SU-DHL-6 (cell line): ENCODE measurements around the gene AGAP5.
A peak's percentile ranks its signal among the peaks of the same experiment; 100 is the strongest.
"Not testable (repeated sequence)": the region's sequence is repeated elsewhere in the genome, so short reads cannot be mapped to it uniquely, and the experiment has no call there.

ENCODE experiments used
- H2AFZ ChIP-seq: fragments of 200-600 bp; sonication (generic); 2 replicates; pipeline ENCODE4 v1.6.1; 2014; ENCODE audit warnings: low read depth, mild to moderate bottlenecking, moderate library complexity, mixed read lengths, antibody characterized with exemption, low read length; ENCODE audit not compliant: severe bottlenecking
- H3F3A ChIP-seq: fragments of 200-600 bp; shearing (Covaris generic); 2 replicates; pipeline ENCODE4 v1.6.0; 2016; ENCODE audit warnings: antibody characterized with exemption, mild to moderate bottlenecking; ENCODE audit not compliant: insufficient read depth
- H3K27ac ChIP-seq: fragments of 200-600 bp; sonication (generic); 2 replicates; pipeline ENCODE4 v1.5.1; 2016; ENCODE audit warnings: low read depth, mild to moderate bottlenecking, low read length, moderate library complexity, mixed read lengths
- H3K27me3 ChIP-seq: fragments of 200-600 bp; sonication (generic), shearing (Covaris generic); 2 replicates; pipeline ENCODE4 v1.6.0; 2014; ENCODE audit warnings: mild to moderate bottlenecking, low read length
- H3K36me3 ChIP-seq: fragments of 200-600 bp; sonication (generic); 2 replicates; pipeline ENCODE4 v1.6.1; 2014; ENCODE audit warnings: mild to moderate bottlenecking, low read length, mixed read lengths
- H3K4me2 ChIP-seq: fragments of 300-600, 200-600 bp; shearing (Covaris generic), sonication (generic); 2 replicates; pipeline ENCODE4 v1.6.0; 2014; ENCODE audit warnings: low read length, low read depth, mild to moderate bottlenecking; ENCODE audit not compliant: poor library complexity, severe bottlenecking
- H3K4me3 ChIP-seq: fragments of 200-600 bp; sonication (generic); 2 replicates; pipeline ENCODE4 v1.5.1; 2014; ENCODE audit warnings: antibody characterized with exemption, low read length, mild to moderate bottlenecking, mixed read lengths; ENCODE audit not compliant: insufficient read depth, poor library complexity, severe bottlenecking
- H3K79me2 ChIP-seq: fragments of 200-600 bp; sonication (generic); 2 replicates; pipeline ENCODE4 v1.6.1; 2014; ENCODE audit warnings: mild to moderate bottlenecking, low read length, moderate library complexity; ENCODE audit not compliant: insufficient read depth
- H3K9ac ChIP-seq: fragments of 200-600 bp; sonication (generic); 2 replicates; pipeline ENCODE4 v1.7.0; 2014; ENCODE audit warnings: mild to moderate bottlenecking, low read length
- H3K9me2 ChIP-seq: fragments of 200-600 bp; sonication (generic); replicated peaks from 2 replicates; pipeline ENCODE4 v1.6.1; 2014; ENCODE audit warnings: low read length; ENCODE audit not compliant: insufficient read depth
- H3K9me3 ChIP-seq: fragments of 200-600 bp; sonication (generic); 2 replicates; pipeline ENCODE4 v1.6.1; 2014; ENCODE audit warnings: low read length, mixed read lengths; ENCODE audit not compliant: insufficient read depth
- H4K20me1 ChIP-seq: fragments of 200-600 bp; sonication (generic); 2 replicates; pipeline ENCODE4 v1.6.1; 2014; ENCODE audit warnings: low read depth, mild to moderate bottlenecking, antibody characterized with exemption, low read length, moderate library complexity, mixed read lengths
- EZH2phosphoT487 ChIP-seq: fragments of 200-600 bp; sonication (generic), shearing (Covaris generic); conservative IDR thresholded peaks from 2 replicates; pipeline ENCODE4 v1.6.1; 2018; ENCODE audit warnings: mild to moderate bottlenecking, antibody characterized with exemption, low read length, moderate library complexity, mixed read lengths
- TF ChIP-seq, protein P1 (sequence below): fragments of 200-600 bp; sonication (generic); IDR thresholded peaks from one replicate; pipeline ENCODE4 v1.5.1; 2017; ENCODE audit warnings: antibody characterized with exemption, mild to moderate bottlenecking, low read length, moderate library complexity; ENCODE audit not compliant: insufficient read depth, poor library complexity, severe bottlenecking

Gene AGAP5

DNA sequence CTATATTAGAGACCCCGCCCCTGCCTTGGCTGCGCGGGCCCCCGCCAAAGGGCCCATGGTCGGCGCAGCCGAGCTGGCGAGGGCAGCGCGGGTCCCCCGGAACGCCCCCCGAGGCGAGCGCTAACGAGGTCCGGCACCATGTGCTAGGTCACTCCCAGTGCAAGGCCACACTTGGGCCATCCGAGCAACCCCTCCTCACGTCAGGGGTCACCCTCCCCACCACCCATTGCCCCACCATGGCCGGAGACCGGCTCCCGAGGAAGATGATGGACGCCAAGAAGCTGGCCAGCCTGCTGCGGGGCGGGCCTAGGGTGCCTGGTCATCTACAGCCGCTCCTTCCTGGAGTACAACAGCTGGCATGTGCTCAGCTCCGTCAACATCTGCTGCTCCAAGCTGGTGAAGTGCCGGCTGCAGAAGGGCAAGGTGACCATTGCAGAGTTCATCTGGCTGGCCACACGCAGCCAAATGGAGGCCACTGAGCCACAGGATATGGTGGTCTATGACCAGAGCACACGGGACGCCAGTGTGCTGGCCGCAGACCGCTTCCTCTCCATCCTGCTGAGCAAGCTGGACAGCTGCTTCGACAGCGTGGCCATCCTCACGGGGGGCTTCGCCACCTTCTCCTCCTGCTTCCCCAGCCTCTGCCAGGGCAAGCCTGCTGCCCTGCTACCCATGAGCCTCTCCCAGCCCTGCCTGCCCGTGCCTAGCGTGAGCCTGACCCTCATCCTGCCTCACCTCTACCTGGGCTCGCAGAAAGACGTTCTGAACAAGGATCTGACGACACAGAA is 33.9 kb upstream of the AGAP5 start:
- H3K9ac ChIP-seq: peak overlapping the region; percentile 87
- H3K36me3 ChIP-seq: no peaks in the 10 kb centered on the region
- no peaks in the 10 kb centered on the region for H3K9me3 ChIP-seq
- peaks cover 24% of the 10 kb centered on the region for H3K79me2 ChIP-seq
- peak overlapping the region; percentile 94 for H3K4me3 ChIP-seq
- H4K20me1 ChIP-seq: no peaks in the 10 kb centered on the region
- H3K27ac ChIP-seq: no peak overlapping the region
- no peak for TF ChIP-seq EZH2phosphoT487
- TF ChIP-seq, protein P1, sequence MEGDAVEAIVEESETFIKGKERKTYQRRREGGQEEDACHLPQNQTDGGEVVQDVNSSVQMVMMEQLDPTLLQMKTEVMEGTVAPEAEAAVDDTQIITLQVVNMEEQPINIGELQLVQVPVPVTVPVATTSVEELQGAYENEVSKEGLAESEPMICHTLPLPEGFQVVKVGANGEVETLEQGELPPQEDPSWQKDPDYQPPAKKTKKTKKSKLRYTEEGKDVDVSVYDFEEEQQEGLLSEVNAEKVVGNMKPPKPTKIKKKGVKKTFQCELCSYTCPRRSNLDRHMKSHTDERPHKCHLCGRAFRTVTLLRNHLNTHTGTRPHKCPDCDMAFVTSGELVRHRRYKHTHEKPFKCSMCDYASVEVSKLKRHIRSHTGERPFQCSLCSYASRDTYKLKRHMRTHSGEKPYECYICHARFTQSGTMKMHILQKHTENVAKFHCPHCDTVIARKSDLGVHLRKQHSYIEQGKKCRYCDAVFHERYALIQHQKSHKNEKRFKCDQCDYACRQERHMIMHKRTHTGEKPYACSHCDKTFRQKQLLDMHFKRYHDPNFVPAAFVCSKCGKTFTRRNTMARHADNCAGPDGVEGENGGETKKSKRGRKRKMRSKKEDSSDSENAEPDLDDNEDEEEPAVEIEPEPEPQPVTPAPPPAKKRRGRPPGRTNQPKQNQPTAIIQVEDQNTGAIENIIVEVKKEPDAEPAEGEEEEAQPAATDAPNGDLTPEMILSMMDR: no peak
- H3K4me2 ChIP-seq: peak overlapping the region; percentile 68
- no peaks in the 10 kb centered on the region for H3K9me2 ChIP-seq
- H2AFZ ChIP-seq: no peak overlapping the region
- no peaks in the 10 kb centered on the region for H3K27me3 ChIP-seq
- H3F3A ChIP-seq: peaks cover 4% of the 10 kb centered on the region; the same call in 1 of the 2 replicates

DNA sequence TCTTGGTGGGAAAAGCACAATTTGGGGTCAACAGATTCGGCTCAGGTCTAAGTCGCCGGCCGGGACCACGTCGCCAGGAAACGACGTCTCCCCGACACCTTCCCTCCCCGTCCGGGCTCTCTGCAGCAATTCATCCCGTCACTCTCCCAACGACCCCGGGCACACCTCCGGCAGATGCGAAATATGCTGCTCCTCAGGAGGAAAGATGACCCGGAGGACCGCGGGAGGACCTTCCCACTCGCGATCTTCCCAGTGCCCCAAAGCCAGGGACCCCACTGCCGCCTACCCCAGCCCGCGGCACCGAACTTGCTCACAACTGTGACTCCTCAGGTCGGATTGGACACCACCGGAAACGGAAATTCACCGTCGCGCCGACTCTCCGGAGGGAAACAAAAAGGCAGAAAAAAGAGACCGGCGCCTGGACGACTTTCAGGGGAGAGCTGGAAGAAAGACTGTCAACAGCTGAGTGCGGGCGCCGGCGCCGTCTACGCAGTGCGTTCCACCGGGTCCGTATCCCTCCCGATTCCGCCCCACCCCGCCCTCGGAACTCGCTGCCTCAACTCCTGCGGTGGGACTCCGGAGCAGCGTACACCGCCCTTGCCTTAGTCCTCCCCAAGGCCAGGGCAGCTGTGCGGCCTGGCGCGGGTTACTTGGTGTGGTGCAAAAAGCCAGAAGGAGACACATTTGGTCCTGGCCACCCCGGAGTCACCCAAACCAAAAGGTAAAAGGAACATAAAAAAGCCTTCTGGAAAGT is 32.4 kb upstream of the AGAP5 start:
- Histone ChIP-seq H3F3A (no peaks in the 10 kb centered on the region), H3K4me2 (peak overlapping the region; percentile 68), H3K27ac (peak overlapping the region; percentile 24), H3K9me3 (no peaks in the 10 kb centered on the region), H3K4me3 (peak overlapping the region; percentile 94), H2AFZ (peak overlapping the region; percentile 69), H3K79me2 (peaks cover 24% of the 10 kb centered on the region), H3K36me3 (0 out of 2 replicates have a peak, but pooled peaks cover 4% of the 10 kb centered on the region), H3K9me2 (no peaks in the 10 kb centered on the region), H3K27me3 (no peaks in the 10 kb centered on the region), H3K9ac (peak overlapping the region; percentile 87), H4K20me1 (no peaks in the 10 kb centered on the region)
- no peak for TF ChIP-seq EZH2phosphoT487
- TF ChIP-seq, protein P1: no peak

DNA sequence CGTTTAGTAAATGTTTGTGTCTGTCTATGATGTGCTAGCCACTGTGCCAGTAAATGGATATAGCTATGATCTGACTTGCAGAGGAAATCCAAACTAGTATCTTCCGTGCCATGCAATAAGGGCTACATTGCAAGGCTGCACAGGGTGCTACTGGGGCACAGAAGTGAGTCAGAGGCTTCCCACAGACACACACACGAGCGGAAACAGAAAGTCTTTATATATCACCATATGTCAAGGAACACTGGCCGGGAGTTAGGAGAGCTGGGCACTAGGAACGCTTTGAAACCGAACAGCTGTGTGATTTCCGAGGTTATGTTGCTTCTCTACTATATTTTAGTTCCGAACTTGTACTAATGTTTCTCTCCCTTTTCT is 31.9 kb upstream of the AGAP5 start:
- peak overlapping the region; percentile 94 for H3K4me3 ChIP-seq
- H3F3A ChIP-seq, H3K9me2 ChIP-seq, H3K27me3 ChIP-seq, H3K9me3 ChIP-seq, H3K27ac ChIP-seq, H3K36me3 ChIP-seq, H4K20me1 ChIP-seq: not testable (repeated sequence)
- H2AFZ ChIP-seq: peak overlapping the region; percentile 69
- peak overlapping the region; percentile 68 for H3K4me2 ChIP-seq
- H3K79me2 ChIP-seq: peaks cover 24% of the 10 kb centered on the region
- H3K9ac ChIP-seq: peak overlapping the region; percentile 87

DNA sequence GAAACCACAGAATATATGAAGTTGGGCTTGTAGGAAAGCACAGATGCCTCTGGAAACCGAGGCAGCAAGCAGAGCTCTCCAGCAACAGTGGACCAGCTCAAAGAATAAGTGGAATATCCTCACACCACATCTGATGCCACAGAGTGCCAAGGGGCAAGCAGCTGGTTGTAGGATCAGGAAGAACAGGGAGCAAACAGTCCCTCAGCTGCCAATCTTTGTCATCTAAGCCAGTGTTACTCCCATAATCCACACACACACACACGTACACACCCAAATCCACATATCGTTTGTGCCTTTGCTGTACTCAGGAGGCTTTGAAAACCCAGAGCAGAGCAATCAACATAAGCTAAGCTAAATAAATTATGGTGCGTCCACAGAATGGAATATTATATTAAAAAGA is 25.6 kb upstream of the AGAP5 start:
- Histone ChIP-seq H4K20me1 (no peaks in the 10 kb centered on the region), H3K36me3 (peaks cover 6% of the 10 kb centered on the region; the same call in 1 of the 2 replicates)
- TF ChIP-seq EZH2phosphoT487: no peak
- TF ChIP-seq, protein P1: no peak

DNA sequence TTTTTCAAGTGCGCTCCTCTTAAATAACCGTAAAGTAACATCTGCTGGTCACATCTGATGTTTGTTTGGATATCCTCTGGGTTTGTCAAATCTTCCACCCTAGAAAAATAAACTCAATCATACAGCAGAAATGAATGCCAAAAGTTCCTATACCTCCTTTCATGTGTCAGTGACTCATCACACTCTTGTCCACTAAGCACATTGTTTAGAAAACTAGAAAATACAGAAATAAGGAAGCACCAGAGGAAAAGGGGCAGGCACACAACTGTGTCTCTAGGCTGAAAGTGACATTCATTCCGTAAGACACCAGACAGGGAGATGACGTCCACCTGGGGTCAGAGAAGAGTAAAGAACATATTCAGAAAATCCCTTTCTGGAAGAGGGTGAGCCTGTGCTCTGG is 22.7 kb upstream of the AGAP5 start:
- not testable (repeated sequence) for H3K4me2 ChIP-seq, H2AFZ ChIP-seq, H3K9me2 ChIP-seq, H3F3A ChIP-seq, H3K9ac ChIP-seq, H3K4me3 ChIP-seq, H3K27me3 ChIP-seq, H3K9me3 ChIP-seq, H4K20me1 ChIP-seq, H3K79me2 ChIP-seq, H3K27ac ChIP-seq
- H3K36me3 ChIP-seq: peaks cover 19% of the 10 kb centered on the region; the same call in 1 of the 2 replicates

More for the DNA sequence above, 25.6 kb upstream of the AGAP5 start:
- Histone ChIP-seq H3K27me3 (no peaks in the 10 kb centered on the region), H3K4me3 (no peak overlapping the region), H3K27ac (no peak overlapping the region), H3F3A (peaks cover 1% of the 10 kb centered on the region; the same call in 1 of the 2 replicates), H3K9ac (no peak overlapping the region), H3K9me2 (no peaks in the 10 kb centered on the region), H3K4me2 (no peak overlapping the region), H3K9me3 (no peaks in the 10 kb centered on the region), H2AFZ (no peak overlapping the region), H3K79me2 (no peaks in the 10 kb centered on the region)
